HCT116 (cell line): ENCODE measurements around the gene VWA7. TPM values are rescaled to one million over a fixed set of nuclear protein-coding genes. Genes with fewer than 3 reads are reported as not detected.

ENCODE experiments used
- ATAC-seq: fragments of 200-7000 bp; cut with Tn5 transposase; 2 replicates; pipeline ENCODE4 v1.9.1; 2020; ENCODE audit warnings: mild to moderate bottlenecking, moderate library complexity
- BruUV-seq: library from RNA; stranded (reverse); fragments of 400-500 nt; replicated peaks from 2 replicates; lab custom pipeline; 2021; lab: Mats Ljungman, UMichigan
- CTCF ChIA-PET: fragments of 300-600 bp; sonication (Branson Sonifier 250); formaldehyde crosslinking; loops from one replicate; lab custom pipeline; 2021; ENCODE audit warnings: antibody characterized with exemption; lab: Charles Lee
- POLR2A ChIA-PET: fragments of 300-600, 350-600 bp; sonication (Branson Sonifier 250); formaldehyde crosslinking; loops from one replicate; lab custom pipeline; 2021; ENCODE audit warnings: antibody characterized with exemption; lab: Charles Lee
- RAD21 ChIA-PET, 2 experiments: fragments of 300-600 bp; sonication (Branson Sonifier 250); formaldehyde crosslinking; loops; one replicate each; lab custom pipeline; 2023; ENCODE audit warnings: low total read pairs in 2 of 2; ENCODE audit not compliant: uncharacterized antibody in 2 of 2, unreplicated experiment in 2 of 2, low non-redundant PET in 1 of 2; lab: Charles Lee
- DNase-seq: peaks from one replicate; pipeline ENCODE4 v3.0.0-alpha.2; 2010; ENCODE audit warnings: low read depth, low spot score
- H2AFZ ChIP-seq: fragments of 200-600 bp; shearing (Covaris generic), sonication (generic); 2 replicates; pipeline ENCODE4 v1.6.1; 2017; ENCODE audit warnings: low read depth, mixed run types, mixed read lengths, antibody characterized with exemption, low read length; ENCODE audit not compliant: poor library complexity, severe bottlenecking
- H3K27ac ChIP-seq: 2 replicates; pipeline ENCODE4 v1.5.1; 2012; ENCODE audit warnings: low read depth, low read length
- H3K27me3 ChIP-seq: fragments of 200-600 bp; sonication (generic); 2 replicates; pipeline ENCODE4 v1.6.1; 2016; ENCODE audit warnings: mixed run types, low read length, mixed read lengths; ENCODE audit not compliant: insufficient read depth
- H3K36me3 ChIP-seq, 2 experiments: fragments of 200-500 bp in 1 of 2; fragments of 200-600 bp in 1 of 2; sonication (Bioruptor generic) in 1 of 2; sonication (generic) in 1 of 2; 2 replicates each; pipeline versions ENCODE4 v1.5.1 to v1.6.1; 2014 to 2016; ENCODE audit warnings: low read length in 2 of 2, inconsistent platforms in 1 of 2, mixed read lengths in 1 of 2, mixed run types in 1 of 2; ENCODE audit not compliant: insufficient read depth in 2 of 2, control insufficient read depth in 1 of 2
- H3K4me1 ChIP-seq, 2 experiments: fragments of 200-600 bp in 1 of 2; sonication (generic) in 1 of 2; 2 replicates each; pipeline versions ENCODE4 v1.5.1 to v1.6.1; 2012 to 2017; ENCODE audit warnings: low read length in 2 of 2, inconsistent platforms in 1 of 2, mild to moderate bottlenecking in 1 of 2, mixed read lengths in 1 of 2, mixed run types in 1 of 2, moderate library complexity in 1 of 2; ENCODE audit not compliant: insufficient read depth in 2 of 2, control insufficient read depth in 1 of 2
- H3K4me2 ChIP-seq: fragments of 200-600 bp; sonication (generic); 2 replicates; pipeline ENCODE4 v1.6.1; 2017; ENCODE audit warnings: mixed run types, low read length, mixed read lengths
- H3K4me3 ChIP-seq, 2 experiments: fragments of 200-600 bp in 1 of 2; sonication (generic) in 1 of 2; replicated peaks in 1 of 2; 2 replicates each; pipeline ENCODE4 v1.5.1; 2011 to 2016; ENCODE audit warnings: low read length in 2 of 2, control low read depth in 1 of 2, low read depth in 1 of 2, mild to moderate bottlenecking in 1 of 2, mixed read lengths in 1 of 2, mixed run types in 1 of 2
- H3K79me2 ChIP-seq: fragments of 200-600 bp; sonication (generic); 2 replicates; pipeline ENCODE4 v1.6.1; 2017; ENCODE audit warnings: mild to moderate bottlenecking, mixed run types, low read length, moderate library complexity, mixed read lengths; ENCODE audit not compliant: insufficient read depth
- H3K9ac ChIP-seq: fragments of 200-600 bp; sonication (generic); 2 replicates; pipeline ENCODE4 v1.6.1; 2016; ENCODE audit warnings: low read length, mixed read lengths
- H3K9me2 ChIP-seq: fragments of 200-600 bp; sonication (generic), shearing (Covaris generic); 2 replicates; pipeline ENCODE4 v1.6.1; 2017; ENCODE audit warnings: mixed run types, mild to moderate bottlenecking, moderate library complexity; ENCODE audit not compliant: insufficient read depth
- H3K9me3 ChIP-seq, 2 experiments: fragments of 200-500 bp in 1 of 2; fragments of 200-600 bp in 1 of 2; sonication (Bioruptor generic) in 1 of 2; sonication (generic) in 1 of 2; 2 replicates each; pipeline ENCODE4 v1.6.1; 2014 to 2017; ENCODE audit warnings: low read length in 2 of 2, mixed read lengths in 2 of 2, inconsistent platforms in 1 of 2, low read depth in 1 of 2, mild to moderate bottlenecking in 1 of 2, mixed run types in 1 of 2, moderate library complexity in 1 of 2; ENCODE audit not compliant: control insufficient read depth in 1 of 2, insufficient read depth in 1 of 2
- H4K20me1 ChIP-seq: fragments of 200-600 bp; sonication (generic), shearing (Covaris generic); 2 replicates; pipeline ENCODE4 v1.6.1; 2017; ENCODE audit warnings: mixed run types, mild to moderate bottlenecking, moderate library complexity; ENCODE audit not compliant: insufficient read depth
- EZH2 ChIP-seq: fragments of 200-600 bp; sonication (generic); IDR thresholded peaks from 2 replicates; pipeline ENCODE4 v1.6.1; 2017; ENCODE audit warnings: antibody characterized with exemption, mixed run types
- ZFX ChIP-seq: fragments of 450-650 bp; IDR thresholded peaks from 2 replicates; pipeline ENCODE4 v1.6.1; 2017
- intact Hi-C: fragments of 100-400 bp; cut with micrococcal nuclease; formaldehyde crosslinking; loops from 2 replicates; pipeline ENCODE4 v1.10.0; 2022
- total RNA-seq: library from RNA; stranded (reverse); gene quantifications from one replicate; pipeline ENCODE4 v1.2.1, GENCODE V29; 2021; ENCODE audit not compliant: unreplicated experiment
- TF ChIP-seq, protein P1 (sequence below): IDR thresholded peaks from 2 replicates; pipeline ENCODE4 v1.6.1; 2011; ENCODE audit warnings: mild to moderate bottlenecking, low read length, moderate library complexity; ENCODE audit not compliant: insufficient replicate concordance; ENCODE audit errors: extremely low read depth
- TF ChIP-seq, protein P2 (sequence below): IDR thresholded peaks from 2 replicates; pipeline ENCODE4 v1.6.1; 2012

VWA7 gene
- total RNA-seq, 1 experiment from 2014 or later, result 14.6 TPM

DNA sequence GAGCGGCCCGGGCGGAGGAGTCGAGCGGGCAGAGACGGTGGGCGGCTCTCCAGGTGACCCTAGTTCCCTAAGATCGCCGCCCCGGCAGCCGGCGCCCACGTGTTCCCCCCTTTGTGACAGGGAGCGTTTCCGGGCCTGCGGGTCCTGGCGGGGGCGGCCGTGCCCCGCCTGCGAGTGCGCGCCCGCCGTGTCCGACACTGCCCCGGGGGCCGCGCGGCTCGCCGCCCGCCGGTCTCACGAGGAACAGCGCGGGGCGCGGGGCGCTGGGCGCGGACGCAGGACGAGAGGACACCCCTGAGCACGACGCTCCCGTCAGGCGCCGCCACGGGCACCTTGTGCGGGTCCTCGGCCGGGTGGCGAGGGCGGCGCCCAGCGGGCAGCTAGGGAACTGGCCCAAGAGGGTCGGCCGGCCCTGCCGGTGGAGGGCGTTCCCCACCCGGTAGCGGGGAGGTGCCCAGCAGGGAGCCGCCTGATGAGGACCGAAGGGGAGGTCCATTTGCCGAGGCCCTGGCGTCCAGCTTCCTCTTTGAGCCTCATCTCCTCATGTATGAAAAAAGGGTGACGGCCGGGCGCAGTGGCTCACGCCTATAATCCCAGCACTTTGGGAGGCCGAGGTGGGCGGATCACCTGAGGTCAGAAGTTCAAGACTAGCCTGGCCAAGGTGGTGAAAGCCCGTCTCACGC is 18.6 kb upstream of the VWA7 start, which contains the start of gene VARS1 (continued):
- TF ChIP-seq, protein P1, sequence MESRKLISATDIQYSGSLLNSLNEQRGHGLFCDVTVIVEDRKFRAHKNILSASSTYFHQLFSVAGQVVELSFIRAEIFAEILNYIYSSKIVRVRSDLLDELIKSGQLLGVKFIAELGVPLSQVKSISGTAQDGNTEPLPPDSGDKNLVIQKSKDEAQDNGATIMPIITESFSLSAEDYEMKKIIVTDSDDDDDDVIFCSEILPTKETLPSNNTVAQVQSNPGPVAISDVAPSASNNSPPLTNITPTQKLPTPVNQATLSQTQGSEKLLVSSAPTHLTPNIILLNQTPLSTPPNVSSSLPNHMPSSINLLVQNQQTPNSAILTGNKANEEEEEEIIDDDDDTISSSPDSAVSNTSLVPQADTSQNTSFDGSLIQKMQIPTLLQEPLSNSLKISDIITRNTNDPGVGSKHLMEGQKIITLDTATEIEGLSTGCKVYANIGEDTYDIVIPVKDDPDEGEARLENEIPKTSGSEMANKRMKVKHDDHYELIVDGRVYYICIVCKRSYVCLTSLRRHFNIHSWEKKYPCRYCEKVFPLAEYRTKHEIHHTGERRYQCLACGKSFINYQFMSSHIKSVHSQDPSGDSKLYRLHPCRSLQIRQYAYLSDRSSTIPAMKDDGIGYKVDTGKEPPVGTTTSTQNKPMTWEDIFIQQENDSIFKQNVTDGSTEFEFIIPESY, result no peak
- TF ChIP-seq, protein P2, sequence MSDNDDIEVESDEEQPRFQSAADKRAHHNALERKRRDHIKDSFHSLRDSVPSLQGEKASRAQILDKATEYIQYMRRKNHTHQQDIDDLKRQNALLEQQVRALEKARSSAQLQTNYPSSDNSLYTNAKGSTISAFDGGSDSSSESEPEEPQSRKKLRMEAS, result peak; percentile 96

DNA sequence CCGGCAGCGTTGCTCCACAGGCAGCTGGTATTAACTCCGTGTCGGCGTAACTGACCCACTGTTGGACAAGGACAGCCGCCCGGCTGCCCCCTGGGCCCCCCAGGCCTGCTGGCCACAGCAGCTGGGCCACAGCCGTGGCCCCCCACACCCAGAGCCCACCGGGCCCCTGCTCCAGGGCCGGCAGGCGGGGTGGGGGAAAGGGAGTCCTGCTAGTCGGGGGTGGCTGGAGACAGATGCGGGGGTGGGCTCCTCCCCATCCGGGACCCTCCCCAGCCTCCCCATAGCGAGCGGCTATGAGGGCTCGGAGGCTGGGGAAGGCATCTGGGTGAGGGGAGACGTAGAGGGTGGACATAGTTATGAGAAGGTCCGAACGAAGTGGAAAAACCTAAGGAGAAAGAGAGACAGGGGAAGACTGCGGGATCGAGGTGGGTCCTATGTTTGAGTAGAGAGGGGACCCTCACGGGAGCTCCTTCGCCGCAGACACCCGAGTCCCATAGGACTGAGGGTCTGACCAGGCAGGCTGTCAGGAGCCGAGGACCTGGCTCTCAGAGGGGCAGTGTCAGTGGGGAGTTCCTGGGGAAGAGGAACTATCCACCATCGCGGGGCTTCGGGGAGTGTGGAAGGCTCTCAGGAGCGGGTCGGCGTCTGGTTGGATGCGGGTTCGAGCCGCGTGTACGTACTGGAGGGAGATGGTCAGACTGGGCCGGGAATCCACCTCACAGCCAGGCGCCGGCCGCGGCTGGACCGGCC is 17.9 kb upstream of the VWA7 start:
- H3K27ac ChIP-seq, result peak overlapping the region; percentile 98
- CTCF ChIA-PET, result interaction anchor here (1.1 to 1.8 kb wide), 5 partner anchors 11 to 111 kb away, joined by 3 to 16 read pairs (median 5); partner anchors contain the start of genes HSPA1B, LSM2 and VWA7
- peaks cover 8 to 22% of the 10 kb centered on the region in 2 experiments; a peak in 3 of 4 replicates for H3K36me3 ChIP-seq
- H3K79me2 ChIP-seq, result peaks cover 52% of the 10 kb centered on the region
- no peaks in the 10 kb centered on the region for H3K27me3 ChIP-seq
- RAD21 ChIA-PET, result interaction anchor here in 1 of 2 experiments (1.6 kb wide), 1 partner anchor 32 kb away, joined by 5 read pairs; the partner anchor contains the start of gene HSPA1B
- H3K4me2 ChIP-seq, result peak overlapping the region; percentile 99
- H3K4me1 ChIP-seq, result peaks cover 24 to 45% of the 10 kb centered on the region in 2 experiments
- H3K9me2 ChIP-seq, result no peaks in the 10 kb centered on the region
- ATAC-seq (peak; percentile 49), DNase-seq (no peak)
- POLR2A ChIA-PET, result interaction anchor here (0.6 to 2.4 kb wide), 8 partner anchors 10 to 92 kb away, joined by 3 to 19 read pairs (median 5); partner anchors contain the start of genes ABHD16A, HSPA1B, LSM2 and VWA7
- no peak for TF ChIP-seq EZH2
- peak; percentile 22; the same call in 1 of the 2 replicates for TF ChIP-seq ZFX
- H3K9ac ChIP-seq, result peak overlapping the region; percentile 97
- peak overlapping the region; percentile 70 to 93 for H3K4me3 ChIP-seq
- no peak overlapping the region for H2AFZ ChIP-seq
- no peaks in the 10 kb centered on the region for H4K20me1 ChIP-seq
- intact Hi-C loops, result no loop called here
- BruUV-seq, result no TSS peak
- no peaks in the 10 kb centered on the region for H3K9me3 ChIP-seq
